ENCODE data around the gene C11orf98.

GRCh38 chr11:62654297-62654696 lies 10.7 kb downstream of the C11orf98 start:
- TF ChIP-seq CTCF (IDR thresholded peaks at IDR 0.05) (no peak), POLR2A (IDR thresholded peaks at IDR 0.05) (no peak), POLR2AphosphoS5 (IDR thresholded peaks at IDR 0.05) (no peak), EP300 (IDR thresholded peaks at IDR 0.05) (no peak)
